NCI-H1436 treated with DMSO at 0.1 percent for 48 hours (cell line): ENCODE data around the gene PER2.
"Not testable (repeated sequence)": the region's sequence is repeated elsewhere in the genome, so short reads cannot be mapped to it uniquely, and the experiment has no call there.

Source experiments
- DNase-seq: peaks from one replicate; lab custom pipeline; 2025; lab: John Stamatoyannopoulos, UW

PER2 gene, protein sequence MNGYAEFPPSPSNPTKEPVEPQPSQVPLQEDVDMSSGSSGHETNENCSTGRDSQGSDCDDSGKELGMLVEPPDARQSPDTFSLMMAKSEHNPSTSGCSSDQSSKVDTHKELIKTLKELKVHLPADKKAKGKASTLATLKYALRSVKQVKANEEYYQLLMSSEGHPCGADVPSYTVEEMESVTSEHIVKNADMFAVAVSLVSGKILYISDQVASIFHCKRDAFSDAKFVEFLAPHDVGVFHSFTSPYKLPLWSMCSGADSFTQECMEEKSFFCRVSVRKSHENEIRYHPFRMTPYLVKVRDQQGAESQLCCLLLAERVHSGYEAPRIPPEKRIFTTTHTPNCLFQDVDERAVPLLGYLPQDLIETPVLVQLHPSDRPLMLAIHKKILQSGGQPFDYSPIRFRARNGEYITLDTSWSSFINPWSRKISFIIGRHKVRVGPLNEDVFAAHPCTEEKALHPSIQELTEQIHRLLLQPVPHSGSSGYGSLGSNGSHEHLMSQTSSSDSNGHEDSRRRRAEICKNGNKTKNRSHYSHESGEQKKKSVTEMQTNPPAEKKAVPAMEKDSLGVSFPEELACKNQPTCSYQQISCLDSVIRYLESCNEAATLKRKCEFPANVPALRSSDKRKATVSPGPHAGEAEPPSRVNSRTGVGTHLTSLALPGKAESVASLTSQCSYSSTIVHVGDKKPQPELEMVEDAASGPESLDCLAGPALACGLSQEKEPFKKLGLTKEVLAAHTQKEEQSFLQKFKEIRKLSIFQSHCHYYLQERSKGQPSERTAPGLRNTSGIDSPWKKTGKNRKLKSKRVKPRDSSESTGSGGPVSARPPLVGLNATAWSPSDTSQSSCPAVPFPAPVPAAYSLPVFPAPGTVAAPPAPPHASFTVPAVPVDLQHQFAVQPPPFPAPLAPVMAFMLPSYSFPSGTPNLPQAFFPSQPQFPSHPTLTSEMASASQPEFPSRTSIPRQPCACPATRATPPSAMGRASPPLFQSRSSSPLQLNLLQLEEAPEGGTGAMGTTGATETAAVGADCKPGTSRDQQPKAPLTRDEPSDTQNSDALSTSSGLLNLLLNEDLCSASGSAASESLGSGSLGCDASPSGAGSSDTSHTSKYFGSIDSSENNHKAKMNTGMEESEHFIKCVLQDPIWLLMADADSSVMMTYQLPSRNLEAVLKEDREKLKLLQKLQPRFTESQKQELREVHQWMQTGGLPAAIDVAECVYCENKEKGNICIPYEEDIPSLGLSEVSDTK (N-terminal part only)

DNA sequence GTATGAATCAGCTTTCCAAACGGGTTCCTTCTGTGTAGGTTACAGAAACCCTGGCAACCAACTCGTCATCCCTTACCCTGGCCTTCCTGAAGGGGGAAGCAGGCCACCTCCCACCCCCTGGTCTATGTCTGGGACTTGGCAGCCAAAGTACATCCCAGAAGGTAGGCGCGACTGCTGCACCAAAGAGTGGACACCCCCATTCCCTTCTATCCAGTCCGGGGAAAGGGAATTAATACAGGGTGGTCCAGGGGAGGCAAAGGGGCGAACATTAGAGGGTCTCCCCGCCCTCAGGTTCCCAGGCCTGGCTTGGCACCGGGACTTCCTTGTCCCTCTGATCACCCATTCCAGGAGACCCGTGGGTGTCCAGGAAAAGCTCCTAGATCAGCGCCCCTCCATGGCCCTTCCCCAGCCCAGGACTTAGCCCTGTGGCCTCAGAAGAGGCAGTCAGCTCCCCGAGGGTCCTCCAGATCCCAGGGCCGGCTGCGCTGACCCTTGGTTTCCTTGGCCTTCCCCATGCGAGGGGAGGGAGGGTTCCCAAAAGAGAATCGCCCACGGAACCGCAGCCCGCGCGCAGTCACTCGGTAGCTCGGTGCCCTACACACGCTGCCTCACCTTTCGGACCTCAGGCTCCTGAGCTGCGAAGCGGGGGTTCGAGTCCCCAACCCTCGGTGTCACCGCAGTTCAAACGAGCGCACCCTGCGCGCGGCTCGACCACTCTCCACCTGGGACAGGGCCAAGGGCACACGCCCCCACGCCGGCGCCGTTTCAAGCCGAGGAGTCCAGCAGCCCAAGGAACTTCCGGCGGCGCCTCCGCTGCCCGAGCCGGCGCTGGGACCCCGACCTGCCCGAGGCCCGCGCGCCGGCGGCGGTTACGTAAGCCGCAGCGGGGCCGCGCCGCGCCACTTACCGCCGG is at the start of gene PER2:
Gene PER2, minus strand, starts transcription at position 874 of the 913 bp plus-strand sequence. CDS start 10,674 bp downstream, outside the sequence.
- no peak for DNase-seq

DNA sequence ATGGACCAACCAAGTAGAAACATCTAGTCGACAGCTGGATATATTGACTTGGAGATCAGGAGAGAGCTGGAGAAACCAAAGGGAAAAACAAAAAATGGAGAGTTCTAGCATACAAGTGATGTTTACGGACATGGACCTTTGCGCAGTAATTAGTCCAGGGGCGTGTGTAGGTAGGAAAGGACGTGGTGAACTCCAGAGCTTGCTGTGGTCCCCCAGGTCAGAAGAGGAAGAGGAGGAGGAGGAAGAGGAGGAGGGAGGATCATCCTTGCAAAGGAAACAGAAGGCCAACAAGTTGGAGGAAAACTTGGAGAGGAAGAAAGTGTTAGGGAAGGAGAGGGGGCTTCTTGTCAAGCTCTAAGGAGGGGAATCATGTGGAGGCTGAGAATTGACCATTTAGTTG is 49.4 kb upstream of the PER2 start:
- no peak for DNase-seq

GRCh38 chr2:238336793-238337444 is 48.5 kb upstream of the PER2 start:
- no peak for DNase-seq

- DNase-seq: no peak
Observed at GRCh38 chr2:238336151-238336550, 47.7 kb upstream of the PER2 start.

GRCh38 chr2:238335591-238335990 is 47.2 kb upstream of the PER2 start:
- not testable (repeated sequence) for DNase-seq

DNA sequence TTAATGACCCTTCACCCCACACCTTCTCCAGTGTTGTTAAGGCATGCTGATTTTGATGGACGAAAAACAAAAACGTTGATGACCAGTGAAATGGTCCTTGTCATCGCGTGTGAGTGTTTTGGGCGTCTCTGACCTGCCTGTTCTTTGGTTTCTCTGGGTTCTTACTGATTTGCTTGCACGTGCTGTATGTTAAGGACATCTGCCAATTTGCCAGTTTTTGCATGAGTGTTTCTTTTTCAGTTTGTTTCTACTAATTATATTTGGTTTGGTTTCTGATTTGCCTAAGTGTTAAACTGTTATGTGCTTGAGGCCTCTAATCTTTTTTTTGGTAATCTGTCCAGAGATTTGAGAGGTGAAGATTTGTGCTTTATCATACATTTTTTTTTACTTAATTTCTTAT is 46.5 kb upstream of the PER2 start:
- no peak for DNase-seq

DNA sequence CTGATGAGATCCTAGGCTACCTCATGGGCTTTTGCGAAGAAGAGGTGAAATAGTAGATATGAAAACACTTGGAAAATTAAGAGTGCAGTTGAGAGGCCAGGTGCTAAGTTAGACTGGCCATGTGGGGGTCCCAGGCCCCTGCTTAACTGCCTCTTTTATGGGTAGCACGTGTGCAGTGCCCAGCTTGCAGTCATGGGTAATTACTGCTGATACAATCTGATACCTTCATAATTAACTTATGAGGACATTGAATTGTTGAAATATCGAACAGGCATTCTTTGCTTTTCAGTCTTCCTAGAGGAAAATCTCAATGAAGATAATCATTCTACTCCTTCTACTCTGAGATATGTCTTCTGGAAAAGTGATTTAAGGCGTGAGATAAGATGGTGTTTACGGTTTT is 43.5 kb upstream of the PER2 start:
- DNase-seq: no peak

- no peak for DNase-seq
Observed at GRCh38 chr2:238330391-238330790, 42.0 kb upstream of the PER2 start.

DNA sequence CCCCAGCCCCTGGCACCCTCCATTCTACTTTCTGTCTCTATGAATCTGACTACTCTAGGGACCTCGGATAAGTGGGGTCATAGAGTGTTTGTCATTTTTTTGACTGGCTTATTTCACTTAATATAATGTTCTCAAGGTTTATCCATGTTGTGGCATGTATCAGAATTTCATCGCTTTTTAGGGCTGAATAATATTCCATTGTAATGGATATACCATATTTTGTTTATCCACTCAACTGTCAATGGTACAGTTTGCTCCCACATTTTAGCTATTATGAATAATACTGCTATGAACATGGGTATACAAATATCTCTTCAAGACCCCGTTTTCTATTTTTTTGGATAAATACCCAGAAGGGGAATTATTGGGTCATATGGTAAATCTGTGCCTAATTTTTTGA is 39.3 kb upstream of the PER2 start:
- DNase-seq: no peak

GRCh38 chr2:238326801-238327365 is 38.5 kb upstream of the PER2 start:
- DNase-seq: no peak

- no peak for DNase-seq
Observed at GRCh38 chr2:238325694-238326093, 37.3 kb upstream of the PER2 start.

GRCh38 chr2:238324248-238324647 is 35.8 kb upstream of the PER2 start:
- DNase-seq: not testable (repeated sequence)

DNA sequence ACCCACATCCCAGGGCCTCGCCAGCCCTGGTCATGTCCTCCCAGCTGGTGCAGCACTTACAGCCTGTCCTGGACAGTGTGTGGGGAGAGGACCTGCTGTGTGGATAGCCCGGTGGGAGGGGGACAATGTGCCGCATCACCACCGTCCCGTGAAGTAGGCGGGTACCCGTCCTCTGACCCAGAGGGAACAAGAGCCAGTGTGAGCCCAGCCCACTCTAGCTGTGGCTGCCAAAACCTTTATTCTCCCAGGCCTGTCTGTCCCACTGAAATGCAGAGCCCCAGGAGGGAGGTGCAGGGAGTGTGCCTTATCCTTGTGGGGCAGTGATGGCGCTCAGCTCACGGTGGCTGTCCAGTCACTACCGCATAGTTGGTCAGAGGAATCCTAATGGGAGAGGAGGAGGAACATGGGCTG is 33.6 kb upstream of the PER2 start:
- DNase-seq: no peak

GRCh38 chr2:238321467-238321866 is 33.1 kb upstream of the PER2 start:
- no peak for DNase-seq

GRCh38 chr2:238320648-238321281 is 32.4 kb upstream of the PER2 start:
- no peak for DNase-seq

DNA sequence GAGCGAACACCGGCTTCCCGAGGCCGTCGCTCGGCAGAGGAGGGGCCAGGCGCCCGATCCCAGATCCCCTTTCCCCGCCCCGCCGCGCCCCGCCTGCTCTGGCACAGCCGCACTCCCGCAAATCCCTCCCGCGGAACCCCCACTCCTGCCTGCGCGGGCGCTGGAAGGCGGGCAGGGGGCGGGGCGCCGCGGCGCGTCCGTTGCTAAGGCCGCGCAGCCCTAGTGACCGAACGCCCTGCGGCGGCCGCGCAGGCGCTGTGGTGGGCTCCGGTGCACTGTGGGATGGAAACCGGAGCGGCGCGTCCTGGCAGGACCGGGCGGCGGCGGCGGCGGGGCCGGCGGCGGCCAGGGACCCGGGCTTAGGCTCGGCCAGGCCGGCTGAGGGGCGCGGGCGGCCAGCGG is 31.8 kb upstream of the PER2 start, which contains the start of gene TRAF3IP1:
Gene TRAF3IP1, plus strand, starts transcription at position 273 of the 402 bp plus-strand sequence. CDS start 145 bp downstream, outside the sequence.
- peak; percentile 57 for DNase-seq

- no peak for DNase-seq
Observed at GRCh38 chr2:238315031-238315595, 26.7 kb upstream of the PER2 start.

DNA sequence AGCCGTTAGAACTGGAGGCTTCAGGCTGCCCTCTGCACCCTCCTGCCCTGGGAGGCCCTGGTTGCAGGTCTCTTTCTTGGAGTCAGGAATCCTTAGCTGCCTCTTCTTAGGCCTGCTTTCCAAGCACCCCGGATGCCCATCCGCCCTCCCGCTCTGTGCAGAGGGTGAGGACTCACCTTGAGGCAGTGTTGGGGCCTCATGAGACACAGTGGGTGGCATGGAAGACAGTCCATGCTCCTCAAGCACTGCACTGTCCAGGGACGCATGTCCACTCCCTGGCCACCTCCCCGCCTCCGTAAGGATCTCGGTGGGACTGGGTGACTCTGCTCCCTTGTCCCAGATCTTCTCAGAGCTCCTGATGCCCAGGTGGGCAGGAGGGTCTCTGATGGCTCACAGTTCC is 26.2 kb upstream of the PER2 start:
- no peak for DNase-seq

DNA sequence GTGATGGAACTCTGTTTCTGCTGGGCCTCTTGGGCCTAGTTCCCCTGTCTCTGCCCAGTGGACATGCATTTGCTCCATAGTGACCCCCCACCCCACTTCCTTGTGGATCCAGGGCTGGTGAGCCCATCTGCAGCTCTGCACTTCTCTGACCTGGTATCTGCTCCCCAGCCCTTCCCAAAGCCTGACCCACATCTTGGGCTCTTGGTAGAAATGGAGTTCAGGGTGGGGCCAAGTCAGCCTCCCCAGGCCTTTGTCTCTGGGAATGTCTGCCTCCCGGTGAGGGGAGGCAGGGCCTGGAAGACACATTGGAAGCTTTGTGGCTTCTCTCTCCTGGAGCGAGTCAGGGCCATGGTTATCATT is 25.6 kb upstream of the PER2 start:
- no peak for DNase-seq
